Spleen (tissue), 11 donors: ENCODE data around the gene KCNJ18. TPM values are rescaled to one million over a fixed set of nuclear protein-coding genes. Genes with fewer than 3 reads are reported as not detected.
"Not testable (repeated sequence)": the region's sequence is repeated elsewhere in the genome, so short reads cannot be mapped to it uniquely, and the experiment has no call there.

Experiments used
- DNase-seq: peaks from one replicate; pipeline ENCODE4 v3.0.0-alpha.2; 2020
- H3K27ac ChIP-seq, 8 donors: fragments of 200-600 bp; sonication (generic) in 7 of 8; 1 replicate in 4 of 8; 2 replicates in 4 of 8; pipeline versions ENCODE4 v1.5.0 to v1.8.0; 2016 to 2021; ENCODE audit warnings: inconsistent platforms in 4 of 8, mild to moderate bottlenecking in 4 of 8, moderate library complexity in 1 of 8
- H3K27me3 ChIP-seq, 7 donors: fragments of 200-600 bp; sonication (generic) in 6 of 7; replicated peaks in 1 of 7; 1 replicate in 4 of 7; 2 replicates in 3 of 7; pipeline versions ENCODE4 v1.5.0 to v1.8.0; 2016 to 2021; ENCODE audit warnings: inconsistent platforms in 3 of 7, mild to moderate bottlenecking in 1 of 7
- H3K36me3 ChIP-seq, 6 donors: fragments of 200-600 bp; sonication (generic) in 5 of 6; 1 replicate in 4 of 6; 2 replicates in 2 of 6; pipeline versions ENCODE4 v1.5.0 to v1.8.0; 2016 to 2021; ENCODE audit warnings: inconsistent platforms in 2 of 6
- H3K4me1 ChIP-seq, 6 donors: fragments of 200-600 bp; sonication (generic) in 5 of 6; 1 replicate in 3 of 6; 2 replicates in 3 of 6; pipeline versions ENCODE4 v1.5.0 to v1.8.0; 2016 to 2021; ENCODE audit warnings: inconsistent platforms in 3 of 6
- H3K4me3 ChIP-seq, 8 donors: fragments of 200-600 bp; sonication (generic) in 7 of 8; 1 replicate in 4 of 8; 2 replicates in 4 of 8; pipeline versions ENCODE4 v1.5.0 to v1.8.0; 2016 to 2021; ENCODE audit warnings: inconsistent platforms in 4 of 8, mild to moderate bottlenecking in 4 of 8, moderate library complexity in 2 of 8
- H3K9me3 ChIP-seq, 8 donors: fragments of 200-600 bp; sonication (generic) in 7 of 8; 1 replicate in 4 of 8; 2 replicates in 4 of 8; pipeline versions ENCODE4 v1.5.0 to v1.8.0; 2016 to 2021; ENCODE audit warnings: inconsistent platforms in 4 of 8
- WGBS, 5 donors: extraction: QIAGEN DNeasy Blood & Tissue Kit in 3 of 5; methylation state at CpG; one replicate each; pipeline versions ENCODE4 v1.1.5 to v1.1.7; 2013 to 2018; 5-methylcytosine and 5-hydroxymethylcytosine counted together
- intact Hi-C: fragments of 100-400 bp; cut with DNase I; formaldehyde crosslinking; loops from one replicate; pipeline ENCODE4 v1.15.0; 2023; ENCODE audit warnings: low total_unique reads
- polyA plus RNA-seq, 3 donors: library from polyadenylated mRNA; stranded (reverse); fragments of 200-250 nt; gene quantifications; one replicate each; pipeline ENCODE4 v1.2.1, GENCODE V29; 2013
- total RNA-seq, 7 donors: library from RNA; depleted of rRNA in 3 of 7; stranded (reverse); fragments of >200 nt in 3 of 7; fragmentation: NEBNext Ultra II Directional in 4 of 7; extraction: Animal tissue kit (Norgen Biotek cat#: 25700) in 4 of 7; gene quantifications; one replicate each; pipeline versions ENCODE4 v1.1.0 to v1.2.1, GENCODE V29; 2016 to 2021
- donor health status: healthy with polysubstance abuse.
- donor health status: DM: no; HTN: no; CAD: no; lungs with moderate emphysema.
- donor health status: DM: no; HTN: no; CAD: no.
- donor health status: Bipolar disorder and iron deficiency.
- donor health status: healthy.
- donor health status: DM: no; HTN: no; CAD: no.
- donor health status: DM: yes; HTN: yes; CAD: no.

KCNJ18 gene
- total and polyA plus RNA-seq, 10 donors: not detected

DNA sequence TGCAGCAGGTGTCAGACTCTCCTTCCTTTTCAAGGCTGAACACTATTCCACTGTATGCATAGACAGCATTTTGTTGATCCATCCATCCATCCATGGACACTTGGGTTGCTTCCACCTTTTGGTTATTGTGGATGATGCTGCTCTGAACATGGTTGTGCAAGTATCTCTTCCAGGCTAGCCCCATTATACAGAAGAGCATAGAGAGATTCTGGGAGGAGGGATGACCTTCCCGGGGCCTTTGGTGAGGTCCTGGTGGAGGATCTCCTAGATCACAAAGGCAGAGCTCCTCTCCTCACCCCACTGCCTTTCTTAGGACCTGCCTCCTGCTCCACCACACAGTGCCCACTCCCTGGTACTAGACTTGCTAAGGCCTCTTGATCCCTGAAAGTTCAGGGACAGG is 27.2 kb upstream of the KCNJ18 start:
- H3K36me3 ChIP-seq, H3K4me3 ChIP-seq, intact Hi-C loops, DNase-seq, H3K4me1 ChIP-seq, H3K27me3 ChIP-seq, H3K27ac ChIP-seq, H3K9me3 ChIP-seq: not testable (repeated sequence)
- 53 to 76% (median 69%) methylated on average over 1 of the region's 1 CpG for WGBS, 5 donors

DNA sequence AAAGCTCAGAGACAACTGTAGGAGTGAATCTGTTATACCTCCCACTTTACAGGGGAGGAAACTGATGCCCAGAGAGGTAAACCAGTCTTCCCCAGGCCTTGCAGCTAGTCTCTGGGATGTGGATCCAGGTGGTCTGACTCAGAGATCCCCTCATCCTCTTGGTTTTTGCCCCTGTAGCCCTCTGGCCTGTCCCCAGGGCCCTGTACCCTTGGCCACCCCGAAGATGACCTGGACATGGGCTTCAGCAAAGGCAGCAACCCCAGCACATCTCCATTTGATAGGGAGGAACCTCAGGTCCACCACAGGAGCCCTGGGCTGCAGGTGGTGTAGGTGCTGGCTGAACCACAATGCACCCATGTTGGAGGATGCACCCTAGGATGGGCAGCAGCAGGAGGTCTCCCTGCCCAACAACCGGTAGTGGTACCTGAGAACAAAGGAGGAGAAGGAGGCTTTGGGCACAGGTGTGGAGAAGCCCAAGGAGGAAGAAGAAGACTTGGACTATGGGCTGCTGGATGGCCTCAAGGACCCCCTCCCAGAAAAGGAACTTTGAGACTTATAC is 26.3 kb upstream of the KCNJ18 start:
- DNase-seq, H3K36me3 ChIP-seq, H3K9me3 ChIP-seq, intact Hi-C loops, H3K4me1 ChIP-seq, H3K27me3 ChIP-seq, H3K4me3 ChIP-seq, H3K27ac ChIP-seq: not testable (repeated sequence)
- 45 to 69% (median 49%) methylated on average over 1 to 2 of the region's 2 CpGs for WGBS, 5 donors

DNA sequence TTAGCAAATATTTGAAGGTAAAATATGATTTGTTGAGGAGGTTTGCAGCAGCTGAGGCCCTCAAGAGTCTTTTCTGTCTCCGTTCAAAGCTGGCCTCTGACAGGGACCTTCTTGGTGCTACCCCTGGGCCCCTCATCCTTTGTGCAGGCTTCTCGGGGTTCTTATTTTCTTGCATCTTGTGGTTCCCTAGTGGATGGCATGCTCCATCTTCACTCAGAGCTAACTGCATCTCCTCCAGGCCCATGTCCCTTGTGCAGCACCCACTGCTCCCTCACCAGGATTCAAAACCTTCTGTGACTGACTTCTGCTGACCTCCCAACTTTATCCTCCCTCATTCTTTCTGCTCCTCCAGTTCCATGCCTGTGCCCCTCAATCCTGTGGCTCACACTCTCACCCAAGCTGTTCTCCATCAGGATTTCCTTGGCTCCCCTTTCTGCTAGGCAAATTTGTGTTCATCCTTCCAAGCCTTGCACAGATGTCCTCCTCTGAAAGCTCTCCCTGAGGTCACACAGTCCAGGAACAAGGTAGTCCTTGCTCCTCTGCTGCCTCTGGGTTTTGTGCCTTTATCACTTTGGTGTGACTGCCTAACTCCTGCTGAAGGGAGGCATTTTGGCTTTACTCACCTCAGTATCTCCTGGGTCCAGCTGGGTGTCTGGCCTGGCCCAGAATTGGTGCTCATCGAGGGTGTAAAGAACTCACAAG is 25.5 kb upstream of the KCNJ18 start:
- DNase-seq, H3K9me3 ChIP-seq, H3K4me3 ChIP-seq, H3K36me3 ChIP-seq, intact Hi-C loops, H3K27me3 ChIP-seq, H3K4me1 ChIP-seq, H3K27ac ChIP-seq: not testable (repeated sequence)
- 45 to 63% (median 51%) methylated on average over 3 of the region's 3 CpGs for WGBS, 5 donors

DNA sequence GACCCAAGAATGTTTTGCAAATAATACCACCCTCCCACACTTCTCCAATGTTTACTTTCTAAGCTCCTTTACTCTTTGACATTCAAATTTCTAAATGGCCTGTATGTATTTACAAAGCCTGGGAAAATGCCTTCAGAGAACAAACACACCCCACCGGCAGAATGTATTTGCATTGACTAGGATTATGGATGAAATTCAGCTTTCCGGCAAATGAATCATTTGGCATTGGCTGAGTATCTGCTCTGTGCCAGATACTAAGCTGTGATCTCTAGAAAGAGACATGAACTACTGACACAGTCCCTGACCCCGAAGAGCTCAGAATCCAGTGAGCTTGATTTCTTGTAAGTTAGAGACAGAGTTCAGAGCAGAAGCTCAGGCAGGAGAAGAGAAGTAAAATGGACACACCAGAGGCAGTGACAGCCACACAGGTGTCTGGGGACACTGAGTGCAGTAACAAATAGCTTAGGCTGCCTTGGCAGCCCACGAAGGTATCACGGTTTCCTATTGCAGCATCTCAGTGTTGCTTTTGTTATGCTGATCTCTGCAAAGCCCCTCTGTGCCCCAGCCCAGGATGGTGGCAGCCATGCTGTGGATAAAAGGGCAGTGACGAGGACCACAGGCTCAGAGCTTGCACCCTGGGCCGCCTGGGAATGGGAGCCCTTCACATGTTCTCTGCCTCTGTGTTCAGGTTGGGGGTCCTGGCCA is 24.8 kb upstream of the KCNJ18 start:
- H3K27me3 ChIP-seq, DNase-seq, H3K4me1 ChIP-seq, intact Hi-C loops, H3K4me3 ChIP-seq, H3K36me3 ChIP-seq, H3K27ac ChIP-seq, H3K9me3 ChIP-seq: not testable (repeated sequence)
- WGBS, 5 donors: 41 to 59% (median 46%) methylated on average over 7 of the region's 7 CpGs

DNA sequence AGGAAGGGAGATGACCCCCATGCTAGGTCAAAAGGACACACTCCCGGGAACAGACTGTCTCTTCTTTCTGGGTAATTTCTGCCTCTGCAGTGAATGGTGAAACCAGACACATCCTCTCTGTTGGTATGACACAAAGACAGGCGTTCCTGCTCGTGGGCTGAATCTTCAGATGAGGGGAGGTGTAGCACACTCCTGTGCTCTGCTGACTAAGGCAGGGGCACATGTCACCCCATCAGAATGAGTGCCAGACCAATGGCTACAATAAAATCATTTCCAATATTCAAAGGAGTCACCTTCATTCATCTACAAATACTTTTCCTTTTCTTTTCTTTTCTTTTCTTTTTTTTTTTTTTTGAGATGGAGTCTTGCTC is 24.2 kb upstream of the KCNJ18 start:
- H3K27ac ChIP-seq, H3K27me3 ChIP-seq, DNase-seq, intact Hi-C loops, H3K4me1 ChIP-seq, H3K36me3 ChIP-seq, H3K4me3 ChIP-seq, H3K9me3 ChIP-seq: not testable (repeated sequence)
- 70 to 84% (median 73%) methylated on average over 3 of the region's 3 CpGs for WGBS, 5 donors

DNA sequence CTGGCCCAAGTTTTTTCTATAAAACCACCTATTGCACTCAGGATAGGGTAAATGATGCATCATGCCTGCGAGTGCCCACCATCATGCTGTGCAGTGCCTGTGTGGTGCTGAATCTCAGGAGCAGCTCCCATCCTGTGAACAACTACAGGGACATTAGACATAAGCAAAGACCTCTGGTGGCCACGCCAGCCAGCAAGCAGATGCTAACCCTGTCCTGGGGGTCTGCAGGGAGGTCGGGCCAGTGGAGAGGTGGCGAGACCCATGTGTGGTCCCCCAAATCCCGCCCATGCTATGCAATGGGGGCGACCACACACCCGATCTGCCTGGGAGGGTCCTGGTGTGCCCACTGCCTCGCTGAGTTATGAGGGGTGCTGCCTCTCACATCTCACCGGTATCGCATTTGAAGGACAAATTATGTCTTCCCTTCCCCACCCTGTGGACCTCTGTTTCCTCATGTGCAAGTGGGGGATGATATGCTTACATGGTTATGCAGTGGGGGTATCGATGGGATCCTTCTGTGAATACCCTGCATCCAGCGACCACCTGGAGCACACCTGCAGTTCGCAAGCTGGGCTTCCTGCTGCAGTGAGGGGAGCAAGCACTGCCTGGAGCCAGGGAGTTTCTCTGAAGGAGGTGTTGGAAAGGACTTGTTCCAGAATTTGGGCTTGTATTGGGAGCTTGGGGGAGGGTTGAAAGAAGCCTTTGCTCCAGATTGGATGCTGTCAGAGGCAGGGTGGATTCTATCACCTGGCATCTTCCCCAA is 23.4 kb upstream of the KCNJ18 start:
- 73 to 86% (median 79%) methylated on average over 11 to 13 of the region's 13 CpGs for WGBS, 5 donors
- DNase-seq, H3K4me3 ChIP-seq, H3K4me1 ChIP-seq, intact Hi-C loops, H3K27ac ChIP-seq, H3K36me3 ChIP-seq, H3K27me3 ChIP-seq, H3K9me3 ChIP-seq: not testable (repeated sequence)

DNA sequence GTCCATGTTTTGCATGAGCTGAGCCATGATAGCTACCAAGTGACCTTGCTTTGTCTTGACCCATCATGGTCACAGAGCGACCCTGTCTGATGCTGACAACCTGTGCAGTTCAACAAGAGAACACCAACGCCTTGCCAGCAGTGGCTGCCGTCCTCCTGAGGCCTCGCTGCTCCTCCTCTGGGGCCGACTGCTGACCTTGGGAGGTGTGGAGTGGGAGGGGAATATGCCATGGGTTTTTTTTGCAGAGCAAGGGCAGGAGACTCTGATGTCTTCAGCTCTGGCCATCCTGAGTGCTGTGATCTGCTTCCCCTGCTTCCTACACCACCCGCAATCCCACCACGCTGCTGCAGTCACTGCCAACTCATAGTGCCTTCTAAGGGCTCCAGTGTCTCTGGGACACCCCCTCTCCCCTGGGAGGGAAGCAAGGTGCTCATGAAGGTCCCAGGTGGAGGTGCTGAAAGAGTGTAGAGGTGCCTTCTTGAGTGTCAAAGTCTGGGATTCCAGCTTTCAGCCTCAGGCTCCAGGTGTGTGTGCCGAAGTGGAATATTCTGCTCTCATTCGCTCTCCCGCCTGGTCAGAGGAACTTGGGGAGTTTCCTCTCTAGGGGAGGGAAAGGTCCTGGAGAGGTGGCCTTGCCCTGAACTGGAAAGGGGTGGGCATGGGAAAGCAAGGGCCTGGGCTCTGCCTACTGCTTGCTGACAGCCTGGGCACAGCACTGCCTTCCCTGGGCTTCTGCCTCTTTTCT is 22.5 kb upstream of the KCNJ18 start:
- H3K4me3 ChIP-seq, H3K27me3 ChIP-seq, DNase-seq, H3K36me3 ChIP-seq, intact Hi-C loops, H3K4me1 ChIP-seq, H3K27ac ChIP-seq: not testable (repeated sequence)
- 73 to 85% (median 75%) methylated on average over 9 to 10 of the region's 10 CpGs for WGBS, 5 donors
- H3K9me3 ChIP-seq: peaks cover 0 to 15% (median 13%) of the 10 kb centered on the region in 8 donors

DNA sequence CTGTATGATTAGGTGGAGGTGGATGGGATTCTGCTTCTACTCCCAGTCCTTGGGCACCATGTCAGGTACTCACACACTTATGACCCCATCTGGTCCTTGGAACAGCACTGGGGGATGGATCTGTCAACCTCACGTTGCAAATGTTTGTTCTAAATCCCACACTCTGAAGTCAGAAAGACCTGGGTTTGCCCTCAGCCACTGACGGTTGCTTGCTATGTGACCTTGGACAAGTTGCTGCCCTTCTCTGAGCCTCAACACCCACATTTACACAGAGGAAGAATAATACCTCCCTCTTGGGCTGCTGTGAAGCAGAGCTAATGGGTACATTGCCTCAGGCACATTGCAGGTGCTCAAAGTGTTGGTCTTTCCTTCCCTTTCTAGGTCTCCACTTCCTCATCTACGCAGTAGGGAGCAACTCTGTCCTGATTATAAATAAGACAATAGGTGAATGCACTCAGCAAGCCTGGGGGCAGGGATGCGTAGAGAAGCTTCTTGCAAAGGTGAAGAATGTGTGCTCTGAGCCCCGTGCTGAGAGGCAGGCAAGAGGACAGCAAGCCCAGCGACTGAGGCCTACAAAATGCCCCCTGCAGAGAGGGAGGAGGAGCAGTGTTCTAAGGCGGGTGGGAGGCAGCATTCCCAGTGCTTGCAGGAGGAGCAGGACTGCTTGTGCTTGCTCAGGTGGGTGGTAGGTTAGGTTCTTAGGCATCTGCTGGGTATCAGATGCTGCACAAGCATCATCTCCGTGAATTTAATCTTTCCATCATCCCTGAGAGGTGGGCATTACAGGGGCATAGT is 21.8 kb upstream of the KCNJ18 start:
- H3K27ac ChIP-seq, DNase-seq, H3K36me3 ChIP-seq, H3K4me3 ChIP-seq, H3K4me1 ChIP-seq, H3K27me3 ChIP-seq, intact Hi-C loops: not testable (repeated sequence)
- 44 to 52% (median 48%) methylated on average over 8 of the region's 8 CpGs for WGBS, 5 donors
- H3K9me3 ChIP-seq: peaks cover 0 to 20% (median 13%) of the 10 kb centered on the region in 8 donors

DNA sequence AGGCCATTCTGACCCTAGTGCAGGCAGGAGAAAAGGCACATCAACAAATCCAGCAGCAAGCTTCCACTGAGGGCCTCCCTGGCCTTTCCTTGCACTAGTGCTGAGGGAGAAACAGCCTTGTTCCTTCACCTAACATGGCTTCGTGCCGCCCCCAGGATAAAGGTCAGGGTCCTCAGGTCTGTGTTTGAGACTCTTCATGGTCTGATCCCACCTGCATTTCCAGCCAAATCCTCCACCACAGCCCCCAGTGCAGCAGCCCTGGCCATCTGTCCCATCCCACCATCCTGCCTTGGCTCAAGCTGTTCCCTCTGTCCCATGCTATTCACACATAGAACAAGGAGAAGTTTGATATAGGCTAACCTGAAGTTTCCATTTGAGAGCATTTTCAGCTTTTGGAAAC is 20.9 kb upstream of the KCNJ18 start:
- H3K27me3 ChIP-seq, DNase-seq, H3K27ac ChIP-seq, intact Hi-C loops, H3K4me3 ChIP-seq, H3K4me1 ChIP-seq, H3K36me3 ChIP-seq: not testable (repeated sequence)
- peaks cover 0 to 25% (median 13%) of the 10 kb centered on the region in 8 donors for H3K9me3 ChIP-seq
- 44 to 86% (median 73%) methylated on average over 2 of the region's 2 CpGs for WGBS, 5 donors

DNA sequence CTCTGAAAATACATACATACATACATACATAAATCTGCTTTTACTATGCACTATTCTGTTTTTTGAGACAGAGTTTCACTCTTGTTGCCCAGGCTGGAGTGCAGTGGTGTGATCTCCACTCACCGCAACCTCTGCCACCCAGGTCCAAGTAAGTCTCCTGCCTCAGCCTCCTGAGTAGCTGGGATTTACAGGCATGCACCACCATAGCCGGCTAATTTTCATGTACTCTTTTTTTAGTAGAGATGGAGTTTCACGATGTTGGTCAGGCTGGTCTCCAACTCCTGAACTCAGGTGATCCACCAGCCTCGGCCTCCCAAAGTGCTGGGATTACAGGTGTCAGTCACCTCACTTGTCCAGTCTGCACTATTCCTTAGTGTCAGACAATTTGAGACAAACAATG is 20.5 kb upstream of the KCNJ18 start:
- H3K9me3 ChIP-seq: peaks cover 0 to 28% (median 13%) of the 10 kb centered on the region in 8 donors
- DNase-seq, H3K27ac ChIP-seq, intact Hi-C loops, H3K4me1 ChIP-seq, H3K4me3 ChIP-seq, H3K27me3 ChIP-seq, H3K36me3 ChIP-seq: not testable (repeated sequence)
- 75 to 83% (median 78%) methylated on average over 4 of the region's 4 CpGs for WGBS, 5 donors
